Measurements from ENCODE around the gene PTAR1.

- no peak for TF ChIP-seq CTCF (IDR thresholded peaks at IDR 0.05)
- no peak for TF ChIP-seq EZH2 (IDR thresholded peaks at IDR 0.05)
These were observed 28.5 kb downstream of the PTAR1 start for GRCh38 chr9:69731348-69731747.
